A549 (cell line): Measurements from ENCODE around the gene KIAA1586. TPM values are rescaled to one million over a fixed set of nuclear protein-coding genes. Genes with fewer than 3 reads are reported as not detected.
"Not testable (repeated sequence)": the region's sequence is repeated elsewhere in the genome, so short reads cannot be mapped to it uniquely, and the experiment has no call there.

Source experiments
- ATAC-seq, 2 experiments: fragments of 200-7000 bp in 1 of 2; fragments of >200 bp in 1 of 2; cut with Nextera tagmentation in 1 of 2; cut with Tn5 transposase in 1 of 2; 3 replicates each; pipeline versions ENCODE4 v1.8.0 to v1.9.1; 2018 to 2020; ENCODE audit warnings: mild to moderate bottlenecking in 1 of 2, moderate library complexity in 1 of 2
- CTCF ChIA-PET: fragments of 300-600 bp; sonication (Branson Sonifier 250); formaldehyde crosslinking; extraction: SDS; loops from one replicate; lab custom pipeline; 2021; ENCODE audit warnings: antibody characterized with exemption, inconsistent platforms; lab: Yijun Ruan, JAX
- POLR2A ChIA-PET: fragments of 350-600 bp; formaldehyde crosslinking; extraction: SDS; loops from one replicate; lab custom pipeline; 2021; ENCODE audit warnings: antibody characterized with exemption, inconsistent platforms; lab: Yijun Ruan, JAX
- DNase-seq, 2 experiments: peaks; one replicate each; pipeline versions ENCODE4 v3.0.0 to v3.0.0-alpha.2; 2011 to 2016; ENCODE audit warnings: low read depth in 1 of 2, low spot score in 1 of 2
- FAIRE-seq: peaks from 2 replicates; lab custom pipeline; 2011; peaks lifted over from hg19 to GRCh38; lab: Jason Lieb, UNC
- H3K27ac ChIP-seq, 2 experiments: fragments of >200 bp; sonication (Bioruptor Twin); formaldehyde crosslinking; 3 replicates each; pipeline ENCODE4 v1.5.1; 2016 to 2017
- H3K4me1 ChIP-seq: fragments of >200 bp; sonication (Bioruptor Twin); formaldehyde crosslinking; 3 replicates; pipeline ENCODE4 v1.6.1; 2016
- H3K4me2 ChIP-seq: fragments of >200 bp; sonication (Bioruptor Twin); formaldehyde crosslinking; 3 replicates; pipeline ENCODE4 v1.6.1; 2016
- H3K4me3 ChIP-seq: fragments of >200 bp; sonication (Bioruptor Twin); formaldehyde crosslinking; 3 replicates; pipeline ENCODE4 v1.5.1; 2016
- H3K9me3 ChIP-seq: fragments of >200 bp; sonication (Bioruptor Twin); formaldehyde crosslinking; 3 replicates; pipeline ENCODE4 v1.6.1; 2016
- CBX8 ChIP-seq: fragments of 200-600 bp; sonication (generic); IDR thresholded peaks from 2 replicates; pipeline ENCODE4 v1.6.1; 2016
- CEBPB ChIP-seq, 2 experiments: fragments of >200 bp in 1 of 2; sonication (Bioruptor Twin) in 1 of 2; formaldehyde crosslinking in 1 of 2; IDR thresholded peaks; 2 replicates each; pipeline ENCODE4 v1.6.1; 2012 to 2016
- CHD4 ChIP-seq: fragments of 200-600 bp; sonication (generic); IDR thresholded peaks from 2 replicates; pipeline ENCODE4 v1.6.1; 2016; ENCODE audit warnings: antibody characterized with exemption, mild to moderate bottlenecking, borderline replicate concordance
- HOXA7 ChIP-seq: fragments of 250-450 bp; sonication (Bioruptor Pico); IDR thresholded peaks from 2 replicates; pipeline ENCODE4 v1.5.0; 2020; ENCODE audit warnings: mild to moderate bottlenecking, moderate library complexity
- HOXB13 ChIP-seq: fragments of 250-450 bp; sonication (Bioruptor Pico); IDR thresholded peaks from 2 replicates; pipeline ENCODE4 v1.5.0; 2020; ENCODE audit warnings: low read depth, mild to moderate bottlenecking, moderate library complexity
- HOXB5 ChIP-seq: fragments of 250-450 bp; sonication (Bioruptor Pico); IDR thresholded peaks from 2 replicates; pipeline ENCODE4 v1.5.0; 2020; ENCODE audit warnings: mild to moderate bottlenecking, moderate library complexity
- JUN ChIP-seq, 2 experiments: fragments of >200 bp; sonication (Bioruptor Twin); formaldehyde crosslinking; IDR thresholded peaks; 2 replicates in 1 of 2; 3 replicates in 1 of 2; pipeline ENCODE4 v1.6.1; 2016 to 2017
- JUNB ChIP-seq: fragments of >200 bp; sonication (Bioruptor Twin); formaldehyde crosslinking; IDR thresholded peaks from 2 replicates; pipeline ENCODE4 v1.6.1; 2016
- KDM1A ChIP-seq: fragments of 200-600 bp; sonication (generic); IDR thresholded peaks from 2 replicates; pipeline ENCODE4 v1.6.1; 2016; ENCODE audit warnings: low read depth, mild to moderate bottlenecking
- KDM5A ChIP-seq: fragments of 200-600 bp; sonication (generic); IDR thresholded peaks from 2 replicates; pipeline ENCODE4 v1.6.1; 2016; ENCODE audit warnings: antibody characterized with exemption, mild to moderate bottlenecking
- MAFK ChIP-seq: fragments of 450-650 bp; IDR thresholded peaks from 2 replicates; pipeline ENCODE4 v1.6.1; 2014; ENCODE audit not compliant: partially characterized antibody
- MAZ ChIP-seq: fragments of 150-350 bp; IDR thresholded peaks from 2 replicates; pipeline ENCODE4 v1.6.1; 2014; ENCODE audit warnings: antibody characterized with exemption, low read depth, low read length, borderline replicate concordance
- PHF8 ChIP-seq: fragments of 200-600 bp; sonication (generic); IDR thresholded peaks from 2 replicates; pipeline ENCODE4 v1.6.1; 2016; ENCODE audit warnings: low read depth, mild to moderate bottlenecking, antibody characterized with exemption, moderate library complexity, borderline replicate concordance
- RAD21 ChIP-seq, 2 experiments: fragments of >200 bp in 1 of 2; sonication (Bioruptor Twin) in 1 of 2; formaldehyde crosslinking in 1 of 2; IDR thresholded peaks in 1 of 2; conservative IDR thresholded peaks in 1 of 2; 2 replicates in 1 of 2; 3 replicates in 1 of 2; pipeline ENCODE4 v1.6.1; 2012 to 2018; ENCODE audit warnings: inconsistent platforms in 1 of 2
- TFCP2L1 ChIP-seq: fragments of 250-450 bp; sonication (Bioruptor Pico); IDR thresholded peaks from 2 replicates; pipeline ENCODE4 v1.5.0; 2021; ENCODE audit warnings: mild to moderate bottlenecking
- WGBS: methylation state at CpG from one replicate; pipeline ENCODE4 v1.1.6; 2017; ENCODE audit errors: missing lambda C conversion rate; 5-methylcytosine and 5-hydroxymethylcytosine counted together
- polyA minus RNA-seq: library from RNA; depleted of rRNA, polyadenylated mRNA; stranded (reverse); fragments of >200 nt; gene quantifications from 2 replicates; pipeline ENCODE4 v1.2.3, GENCODE V29; 2011; rRNA and poly(A)+ RNA removed
- polyA plus RNA-seq, 4 experiments: library from polyadenylated mRNA; depleted of rRNA in 3 of 4; stranded (reverse); fragments of >200 nt; fragmentation: RNase III in 1 of 4; extraction: RNeasy Plus Mini Kit Qiagen cat#74134 plus additional on column Dnase treatment in 1 of 4; gene quantifications; 2 replicates in 3 of 4; 3 replicates in 1 of 4; pipeline ENCODE4 v1.2.3, GENCODE V29; 2011 to 2017
- TF ChIP-seq, protein P1 (sequence below): IDR thresholded peaks from 2 replicates; pipeline ENCODE4 v1.6.1; 2012; ENCODE audit warnings: low read depth, borderline replicate concordance
- TF ChIP-seq, protein P2 (sequence below): IDR thresholded peaks from 2 replicates; pipeline ENCODE4 v1.6.1; 2012
- TF ChIP-seq, protein P3 (sequence below): fragments of >200 bp; sonication (Bioruptor Twin); formaldehyde crosslinking; IDR thresholded peaks from 2 replicates; pipeline ENCODE4 v1.6.1; 2016
- TF ChIP-seq, protein P4 (sequence below): fragments of 450-650 bp; IDR thresholded peaks from 2 replicates; pipeline ENCODE4 v1.6.1; 2014; ENCODE audit warnings: antibody characterized with exemption
- TF ChIP-seq, protein P5 (sequence below): fragments of 250-450 bp; sonication (Bioruptor Pico); IDR thresholded peaks from 2 replicates; pipeline ENCODE4 v1.5.0; 2021; ENCODE audit warnings: mild to moderate bottlenecking, moderate library complexity, borderline replicate concordance

Gene KIAA1586, protein sequence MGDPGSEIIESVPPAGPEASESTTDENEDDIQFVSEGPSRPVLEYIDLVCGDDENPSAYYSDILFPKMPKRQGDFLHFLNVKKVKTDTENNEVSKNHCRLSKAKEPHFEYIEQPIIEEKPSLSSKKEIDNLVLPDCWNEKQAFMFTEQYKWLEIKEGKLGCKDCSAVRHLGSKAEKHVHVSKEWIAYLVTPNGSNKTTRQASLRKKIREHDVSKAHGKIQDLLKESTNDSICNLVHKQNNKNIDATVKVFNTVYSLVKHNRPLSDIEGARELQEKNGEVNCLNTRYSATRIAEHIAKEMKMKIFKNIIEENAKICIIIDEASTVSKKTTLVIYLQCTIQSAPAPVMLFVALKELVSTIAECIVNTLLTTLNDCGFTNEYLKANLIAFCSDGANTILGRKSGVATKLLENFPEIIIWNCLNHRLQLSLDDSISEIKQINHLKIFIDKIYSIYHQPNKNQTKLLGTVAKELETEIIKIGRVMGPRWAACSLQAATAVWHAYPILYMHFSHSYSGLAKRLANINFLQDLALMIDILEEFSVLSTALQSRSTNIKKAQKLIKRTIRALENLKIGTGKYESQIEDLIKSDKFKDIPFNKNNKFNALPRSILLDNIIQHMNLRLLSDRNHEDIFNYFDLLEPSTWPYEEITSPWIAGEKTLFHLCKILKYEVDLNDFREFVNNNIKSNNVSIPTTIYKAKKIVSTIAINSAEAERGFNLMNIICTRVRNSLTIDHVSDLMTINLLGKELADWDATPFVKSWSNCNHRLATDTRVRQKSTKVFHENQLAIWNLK
- polyA plus RNA-seq (2011; rRNA removed) (4.6 and 6.3 TPM in 2 replicates), polyA plus RNA-seq (2017; fragmentation: RNase III; extraction: RNeasy Plus Mini Kit Qiagen cat#74134 plus additional on column Dnase treatment) (4.4 to 5.0 TPM (median 4.7 TPM) in 3 replicates), polyA minus RNA-seq (1.0 TPM in 2 replicates)
- polyA plus RNA-seq (2012; cell fraction: cytosol; rRNA removed) = 1.0 and 1.3 TPM in 2 replicates
- polyA plus RNA-seq (2012; cell fraction: nucleus; rRNA removed) = 0.59 and 0.62 TPM in 2 replicates

DNA sequence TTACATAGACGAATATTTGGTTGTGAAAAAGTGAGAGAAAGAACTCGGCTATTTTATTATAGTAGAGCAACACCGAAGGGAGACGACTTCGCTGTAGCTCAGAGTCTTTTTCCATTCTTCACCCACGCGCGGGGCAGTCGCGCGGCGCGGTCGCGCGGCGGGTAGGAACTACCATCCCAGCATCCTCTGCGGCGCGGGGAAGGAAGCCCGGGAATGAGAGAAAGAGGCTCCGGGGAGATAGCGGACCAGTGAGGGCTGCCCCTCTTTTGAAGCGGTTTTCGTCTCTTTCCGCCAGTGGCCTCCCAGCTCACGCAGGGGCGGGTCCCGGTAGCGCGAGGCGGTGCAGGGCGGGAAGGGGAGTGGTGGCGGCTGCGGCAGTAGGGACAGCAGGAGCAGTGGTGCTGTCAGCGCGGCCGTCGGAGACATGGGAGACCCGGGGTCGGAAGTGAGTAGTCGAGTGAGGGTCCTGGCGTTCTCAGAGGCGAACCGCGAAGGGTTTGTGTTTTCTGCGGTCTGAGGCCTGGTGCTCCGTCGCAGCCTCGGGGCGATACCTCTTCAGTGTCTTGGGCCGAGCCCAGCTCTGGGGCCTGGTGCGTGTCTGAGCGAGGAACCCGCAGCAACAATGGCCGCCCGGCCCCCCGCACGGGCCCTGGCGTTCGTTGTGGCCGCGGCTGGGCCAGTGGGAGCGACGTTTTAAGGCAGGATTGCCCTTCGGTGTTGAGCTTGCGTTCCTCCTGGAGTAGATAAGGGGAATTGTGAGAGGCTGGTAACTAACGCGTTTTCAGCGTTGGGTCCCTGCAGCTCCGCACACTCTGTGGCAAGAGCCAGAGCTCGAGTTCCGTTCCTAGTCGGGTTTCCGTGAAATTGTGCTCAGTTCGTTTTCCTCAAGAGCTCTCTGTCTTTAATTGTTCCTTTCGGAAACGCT, at the start of gene KIAA1586:
Gene KIAA1586, plus strand, starts transcription at position 362 of the 925 bp plus-strand sequence. Its CDS starts 63 bp downstream, at position 425.
- peaks cover 12% of the 10 kb centered on the region; the same call in 1 of the 3 replicates for H3K4me1 ChIP-seq
- DNase-seq (peak; percentile 72 to 87), ATAC-seq (peak; percentile 99 to 100)
- POLR2A ChIA-PET = interaction anchor here (0.5 kb wide), 1 partner anchor 427 kb away, joined by 3 read pairs; no protein-coding TSS in a partner anchor
- peak within 1 kb of the TSS; percentile 81 for H3K4me2 ChIP-seq
- H3K9me3 ChIP-seq, FAIRE-seq: not testable (repeated sequence)
- TF ChIP-seq, protein P1, sequence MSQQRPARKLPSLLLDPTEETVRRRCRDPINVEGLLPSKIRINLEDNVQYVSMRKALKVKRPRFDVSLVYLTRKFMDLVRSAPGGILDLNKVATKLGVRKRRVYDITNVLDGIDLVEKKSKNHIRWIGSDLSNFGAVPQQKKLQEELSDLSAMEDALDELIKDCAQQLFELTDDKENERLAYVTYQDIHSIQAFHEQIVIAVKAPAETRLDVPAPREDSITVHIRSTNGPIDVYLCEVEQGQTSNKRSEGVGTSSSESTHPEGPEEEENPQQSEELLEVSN = peak; percentile 67; the same call in 1 of the 2 replicates
- TF ChIP-seq HOXB13 (CRISPR knock-in tag) (peak; percentile 72; the same call in 1 of the 2 replicates), HOXB5 (peak; percentile 67; the same call in 1 of the 2 replicates), JUN (IDR thresholded peaks at IDR 0.05) (peak in 1 of 2 experiments; percentile 22; a peak in 1 of 5 replicates)
- TF ChIP-seq, protein P2, sequence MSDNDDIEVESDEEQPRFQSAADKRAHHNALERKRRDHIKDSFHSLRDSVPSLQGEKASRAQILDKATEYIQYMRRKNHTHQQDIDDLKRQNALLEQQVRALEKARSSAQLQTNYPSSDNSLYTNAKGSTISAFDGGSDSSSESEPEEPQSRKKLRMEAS = peak; percentile 77; the same call in 1 of the 2 replicates
- WGBS = 2% methylated on average over 35 of the region's 78 CpGs
- H3K27ac ChIP-seq = peak within 1 kb of the TSS; percentile 73 to 81
- H3K4me3 ChIP-seq = peak within 1 kb of the TSS; percentile 58
- CTCF ChIA-PET = interaction anchor here (1.5 to 1.6 kb wide), 2 partner anchors 9 to 26 kb away, joined by 3 read pairs; no protein-coding TSS in a partner anchor

DNA sequence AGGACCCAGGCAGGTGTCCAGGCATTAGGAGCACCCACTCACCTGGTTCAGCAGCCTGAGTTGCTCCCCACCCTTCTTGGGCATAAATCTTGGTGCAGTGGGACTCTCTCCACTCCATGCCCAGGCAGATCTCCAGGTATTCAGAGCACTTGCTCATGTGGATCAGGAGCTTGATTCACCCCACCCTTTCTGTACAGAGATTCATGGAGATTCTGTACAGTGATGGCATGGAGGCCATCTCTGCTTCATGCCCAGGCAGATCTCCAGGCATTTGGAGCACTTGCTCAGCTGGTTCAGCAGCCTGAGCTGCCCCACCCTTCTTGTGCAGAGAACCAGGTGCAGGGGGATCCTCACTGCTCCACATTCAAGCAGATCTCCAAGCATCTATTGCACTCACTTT, 47.4 kb upstream of the KIAA1586 start:
- DNase-seq (no peak), FAIRE-seq (no peak), ATAC-seq (no peak)
- Histone ChIP-seq H3K4me3 (no peak overlapping the region), H3K27ac (no peak overlapping the region), H3K4me2 (no peak overlapping the region), H3K9me3 (peaks cover 7% of the 10 kb centered on the region; the same call in 1 of the 3 replicates), H3K4me1 (no peaks in the 10 kb centered on the region)
- CTCF ChIA-PET = interaction anchor here (1.1 kb wide), 1 partner anchor 22 kb away, joined by 3 read pairs; no protein-coding TSS in a partner anchor
- no peak for TF ChIP-seq MAFK
- no peak for TF ChIP-seq CBX8
- TF ChIP-seq, protein P1 = no peak
- TF ChIP-seq PHF8 = no peak
- no peak for TF ChIP-seq RAD21 (conservative IDR thresholded peaks at IDR 0.05 in 1 of 2, IDR thresholded peaks at IDR 0.05 in 1 of 2)
- TF ChIP-seq JUNB = no peak
- no peak for TF ChIP-seq CHD4
- TF ChIP-seq, protein P3, sequence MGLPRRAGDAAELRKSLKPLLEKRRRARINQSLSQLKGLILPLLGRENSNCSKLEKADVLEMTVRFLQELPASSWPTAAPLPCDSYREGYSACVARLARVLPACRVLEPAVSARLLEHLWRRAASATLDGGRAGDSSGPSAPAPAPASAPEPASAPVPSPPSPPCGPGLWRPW = no peak
- no peak for TF ChIP-seq HOXA7
- TF ChIP-seq TFCP2L1 (CRISPR knock-in tag) = no peak
- TF ChIP-seq, protein P2 = no peak
- no peak for TF ChIP-seq MAZ
- no peak for TF ChIP-seq KDM1A
- TF ChIP-seq CEBPB (IDR thresholded peaks at IDR 0.05) = no peak
- no peak for TF ChIP-seq KDM5A
- TF ChIP-seq, protein P4, sequence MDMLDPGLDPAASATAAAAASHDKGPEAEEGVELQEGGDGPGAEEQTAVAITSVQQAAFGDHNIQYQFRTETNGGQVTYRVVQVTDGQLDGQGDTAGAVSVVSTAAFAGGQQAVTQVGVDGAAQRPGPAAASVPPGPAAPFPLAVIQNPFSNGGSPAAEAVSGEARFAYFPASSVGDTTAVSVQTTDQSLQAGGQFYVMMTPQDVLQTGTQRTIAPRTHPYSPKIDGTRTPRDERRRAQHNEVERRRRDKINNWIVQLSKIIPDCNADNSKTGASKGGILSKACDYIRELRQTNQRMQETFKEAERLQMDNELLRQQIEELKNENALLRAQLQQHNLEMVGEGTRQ = no peak
- TF ChIP-seq, protein P5, sequence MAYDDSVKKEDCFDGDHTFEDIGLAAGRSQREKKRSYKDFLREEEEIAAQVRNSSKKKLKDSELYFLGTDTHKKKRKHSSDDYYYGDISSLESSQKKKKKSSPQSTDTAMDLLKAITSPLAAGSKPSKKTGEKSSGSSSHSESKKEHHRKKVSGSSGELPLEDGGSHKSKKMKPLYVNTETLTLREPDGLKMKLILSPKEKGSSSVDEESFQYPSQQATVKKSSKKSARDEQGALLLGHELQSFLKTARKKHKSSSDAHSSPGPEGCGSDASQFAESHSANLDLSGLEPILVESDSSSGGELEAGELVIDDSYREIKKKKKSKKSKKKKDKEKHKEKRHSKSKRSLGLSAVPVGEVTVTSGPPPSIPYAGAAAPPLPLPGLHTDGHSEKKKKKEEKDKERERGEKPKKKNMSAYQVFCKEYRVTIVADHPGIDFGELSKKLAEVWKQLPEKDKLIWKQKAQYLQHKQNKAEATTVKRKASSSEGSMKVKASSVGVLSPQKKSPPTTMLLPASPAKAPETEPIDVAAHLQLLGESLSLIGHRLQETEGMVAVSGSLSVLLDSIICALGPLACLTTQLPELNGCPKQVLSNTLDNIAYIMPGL (CRISPR knock-in tag) = no peak
- POLR2A ChIA-PET = no interaction called here

DNA sequence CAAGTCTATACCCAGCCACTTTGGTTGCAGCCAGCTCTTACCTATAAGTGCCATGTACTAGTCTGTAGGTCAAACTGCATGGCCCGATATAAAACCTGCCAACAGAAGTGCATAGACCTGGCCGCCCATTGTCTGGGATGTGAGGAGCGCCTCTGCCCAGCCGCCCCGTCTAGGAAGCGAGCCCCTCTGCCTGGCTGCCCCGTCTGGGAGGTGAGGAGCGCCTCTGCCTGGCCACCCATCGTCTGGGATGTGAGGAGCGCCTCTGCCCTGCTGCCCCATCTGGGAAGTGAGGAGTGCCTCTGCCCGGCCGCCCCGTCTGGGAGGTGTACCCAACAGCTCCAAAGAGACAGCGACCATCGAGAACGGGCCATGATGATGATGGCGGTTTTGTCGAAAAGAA, 46.7 kb upstream of the KIAA1586 start:
- FAIRE-seq, H3K9me3 ChIP-seq, ATAC-seq, POLR2A ChIA-PET, H3K4me1 ChIP-seq, H3K4me3 ChIP-seq, H3K4me2 ChIP-seq, H3K27ac ChIP-seq, DNase-seq: not testable (repeated sequence)
- CTCF ChIA-PET = interaction anchor here (1.1 kb wide), 1 partner anchor 21 kb away, joined by 3 read pairs; no protein-coding TSS in a partner anchor
- 84% methylated on average over 13 of the region's 18 CpGs for WGBS
